ENCODE data around the gene PDILT.

PDILT gene

DNA sequence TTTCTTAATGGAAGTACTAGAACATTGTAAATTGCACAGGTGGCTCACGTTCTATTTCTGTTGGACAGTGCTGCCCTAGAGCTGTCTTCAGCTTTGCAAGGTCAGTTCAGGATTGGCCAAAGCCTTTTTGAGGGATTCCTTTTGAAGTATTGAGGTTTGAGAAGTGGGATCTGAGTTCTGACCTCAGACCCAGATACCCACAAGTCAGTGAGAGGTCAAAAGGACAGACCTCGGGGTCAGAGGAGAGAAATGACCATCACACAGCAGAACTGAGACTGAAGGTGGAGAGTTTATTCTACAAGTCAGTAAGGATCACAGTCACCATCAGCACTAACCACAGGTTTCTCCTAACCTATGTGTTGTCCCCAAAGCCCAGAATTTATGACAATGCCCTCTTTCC lies 6.5 kb upstream of the PDILT start:
- Histone ChIP-seq H3K4me2 (ENCODE audit: low read length) (no peak overlapping the region), H2BK5ac (ENCODE audit: low read length) (no peak overlapping the region), H2BK15ac (replicated peaks; ENCODE audit: low read depth) (no peak overlapping the region), H3K56ac (ENCODE audit: low read length) (no peak overlapping the region), H2BK120ac (ENCODE audit: low read depth, low read length) (no peak overlapping the region), H4K5ac (ENCODE audit: low read length) (no peak overlapping the region), H3K4ac (ENCODE audit: low read depth, low read length) (no peak overlapping the region), H2AK5ac (ENCODE audit: low read length) (no peak overlapping the region), H4K8ac (ENCODE audit: low read depth, low read length) (no peak overlapping the region), H3K27me3 (ENCODE audit: insufficient read depth, low read length, poor library complexity) (no peaks in the 10 kb centered on the region), H3K18ac (ENCODE audit: low read length) (no peak overlapping the region), H3K9ac (ENCODE audit: low read length) (no peak overlapping the region), H3K36me3 (ENCODE audit: control insufficient read depth, insufficient read depth, low read length) (no peaks in the 10 kb centered on the region), H3K27ac (ENCODE audit: low read depth, low read length) (no peak overlapping the region), H3K23ac (ENCODE audit: low read length) (no peak overlapping the region), H3K79me2 (ENCODE audit: control insufficient read depth, insufficient read depth, low read length) (no peaks in the 10 kb centered on the region), H3K4me1 (ENCODE audit: control insufficient read depth, low read depth, low read length) (peaks cover 3% of the 10 kb centered on the region), H3K79me1 (ENCODE audit: low read length) (no peaks in the 10 kb centered on the region), H3K4me3 (ENCODE audit: low read length) (no peak overlapping the region)
- DNase-seq, result no peak
- no CpG with 5 or more reads among the region's 2 CpGs for WGBS (ENCODE audit: extremely low coverage, insufficient coverage, low lambda C conversion rate)

DNA sequence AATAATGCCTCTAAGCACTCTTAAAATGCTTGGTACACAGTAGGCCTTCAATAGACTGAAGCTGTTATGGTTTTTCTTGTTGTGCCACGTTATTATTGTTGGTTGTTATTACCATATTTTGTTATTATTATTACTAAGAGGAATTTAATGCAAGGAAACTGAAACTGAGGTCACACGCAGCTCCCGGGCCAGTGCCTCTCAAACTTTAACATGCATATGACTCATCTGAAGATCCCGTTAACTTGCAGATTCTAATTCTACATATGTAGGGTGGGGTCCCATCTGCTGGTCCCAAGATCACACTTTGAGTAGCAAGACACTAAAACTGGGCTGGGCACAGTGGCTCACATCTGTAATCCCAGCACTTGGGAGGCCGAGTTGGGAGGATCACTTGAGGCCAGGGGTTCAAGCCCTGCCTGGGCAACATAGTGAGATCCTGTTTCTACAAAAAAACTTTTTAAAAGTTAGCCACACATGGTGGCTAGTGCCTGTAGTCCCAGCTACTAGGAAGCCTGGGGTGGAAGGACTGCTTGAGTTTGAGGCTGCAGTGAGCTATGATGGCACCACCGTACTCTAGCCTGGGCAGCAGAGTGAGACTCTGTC lies 5.7 kb upstream of the PDILT start:
- H3K4ac ChIP-seq (ENCODE audit: low read depth, low read length), result no peak overlapping the region
- H3K18ac ChIP-seq (ENCODE audit: low read length), result no peak overlapping the region
- H2AK5ac ChIP-seq (ENCODE audit: low read length), result no peak overlapping the region
- H3K27ac ChIP-seq (ENCODE audit: low read depth, low read length), result no peak overlapping the region
- no peaks in the 10 kb centered on the region for H3K79me2 ChIP-seq (ENCODE audit: control insufficient read depth, insufficient read depth, low read length)
- no peak overlapping the region for H2BK120ac ChIP-seq (ENCODE audit: low read depth, low read length)
- H3K4me2 ChIP-seq (ENCODE audit: low read length), result no peak overlapping the region
- no peak overlapping the region for H3K4me3 ChIP-seq (ENCODE audit: low read length)
- no peak overlapping the region for H4K5ac ChIP-seq (ENCODE audit: low read length)
- no peak overlapping the region for H3K9ac ChIP-seq (ENCODE audit: low read length)
- H3K27me3 ChIP-seq (ENCODE audit: insufficient read depth, low read length, poor library complexity), result no peaks in the 10 kb centered on the region
- H3K79me1 ChIP-seq (ENCODE audit: low read length), result no peaks in the 10 kb centered on the region
- no CpG with 5 or more reads among the region's 6 CpGs for WGBS (ENCODE audit: extremely low coverage, insufficient coverage, low lambda C conversion rate)
- H4K8ac ChIP-seq (ENCODE audit: low read depth, low read length), result no peak overlapping the region
- no peak overlapping the region for H2BK5ac ChIP-seq (ENCODE audit: low read length)
- no peak overlapping the region for H3K56ac ChIP-seq (ENCODE audit: low read length)
- no peak for DNase-seq
- H3K36me3 ChIP-seq (ENCODE audit: control insufficient read depth, insufficient read depth, low read length), result no peaks in the 10 kb centered on the region
- H2BK15ac ChIP-seq (replicated peaks; ENCODE audit: low read depth), result no peak overlapping the region
- H3K23ac ChIP-seq (ENCODE audit: low read length), result no peak overlapping the region
- peaks cover 3% of the 10 kb centered on the region for H3K4me1 ChIP-seq (ENCODE audit: control insufficient read depth, low read depth, low read length)

DNA sequence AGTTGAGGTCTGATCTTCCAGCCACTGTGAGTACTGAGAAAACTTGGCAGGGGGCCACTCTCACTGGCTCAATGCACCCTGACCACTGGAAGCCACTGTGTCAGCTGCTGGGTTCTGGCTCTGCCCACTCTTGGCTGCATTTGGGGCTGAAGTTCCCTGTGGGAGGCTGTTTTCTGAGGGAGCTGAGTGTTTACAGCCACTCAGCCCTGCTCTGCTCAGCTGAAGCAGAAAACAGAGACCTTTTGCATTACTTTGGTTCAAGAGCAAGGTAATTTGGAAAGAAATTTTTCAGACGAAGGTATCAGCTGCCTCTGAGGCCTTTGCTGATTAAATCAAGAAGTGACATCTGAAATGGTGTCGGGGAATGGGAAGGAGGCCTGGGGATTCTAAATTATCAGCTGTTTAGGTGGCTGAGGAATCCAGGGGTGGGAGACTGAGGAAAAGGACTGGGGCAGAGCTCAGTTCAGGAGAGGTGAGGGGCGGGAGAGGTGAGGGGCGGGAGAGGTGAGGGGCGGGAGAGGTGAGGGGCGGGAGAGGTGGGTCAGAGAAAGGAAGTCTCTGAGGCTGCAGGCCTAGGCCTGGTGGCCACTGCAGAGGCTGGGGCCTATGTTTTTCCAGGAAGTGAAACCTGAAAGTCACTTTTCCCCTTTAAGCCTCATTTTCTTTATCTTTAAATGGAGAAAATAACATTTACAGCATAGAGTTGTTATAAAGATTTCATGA lies 5.0 kb upstream of the PDILT start, which contains the start of gene ACSM5:
Gene ACSM5 (plus strand): TSS at position 137 of the 723 bp plus-strand sequence. CDS start 1,951 bp downstream, outside the sequence.
- no peak within 1 kb of the TSS for H2BK5ac ChIP-seq (ENCODE audit: low read length)
- H4K5ac ChIP-seq (ENCODE audit: low read length), result no peak within 1 kb of the TSS
- H3K79me1 ChIP-seq (ENCODE audit: low read length), result no peaks in the 10 kb centered on the region
- H3K36me3 ChIP-seq (ENCODE audit: control insufficient read depth, insufficient read depth, low read length), result no peaks in the 10 kb centered on the region
- no peak within 1 kb of the TSS for H3K4me2 ChIP-seq (ENCODE audit: low read length)
- H2BK15ac ChIP-seq (replicated peaks; ENCODE audit: low read depth), result no peak within 1 kb of the TSS
- H3K4ac ChIP-seq (ENCODE audit: low read depth, low read length), result no peak within 1 kb of the TSS
- no peaks in the 10 kb centered on the region for H3K79me2 ChIP-seq (ENCODE audit: control insufficient read depth, insufficient read depth, low read length)
- no peaks in the 10 kb centered on the region for H3K27me3 ChIP-seq (ENCODE audit: insufficient read depth, low read length, poor library complexity)
- no peak within 1 kb of the TSS for H2BK120ac ChIP-seq (ENCODE audit: low read depth, low read length)
- no peak within 1 kb of the TSS for H3K27ac ChIP-seq (ENCODE audit: low read depth, low read length)
- DNase-seq, result peak; percentile 49
- H3K4me3 ChIP-seq (ENCODE audit: low read length), result no peak within 1 kb of the TSS
- peaks cover 3% of the 10 kb centered on the region for H3K4me1 ChIP-seq (ENCODE audit: control insufficient read depth, low read depth, low read length)
- peak within 1 kb of the TSS; percentile 1 for H4K8ac ChIP-seq (ENCODE audit: low read depth, low read length)
- H2AK5ac ChIP-seq (ENCODE audit: low read length), result no peak within 1 kb of the TSS
- H3K23ac ChIP-seq (ENCODE audit: low read length), result no peak within 1 kb of the TSS
- H3K9ac ChIP-seq (ENCODE audit: low read length), result no peak within 1 kb of the TSS
- peak within 1 kb of the TSS; percentile 49 for H3K56ac ChIP-seq (ENCODE audit: low read length)
- peak within 1 kb of the TSS; percentile 64 for H3K18ac ChIP-seq (ENCODE audit: low read length)
- no CpG with 5 or more reads among the region's 6 CpGs for WGBS (ENCODE audit: extremely low coverage, insufficient coverage, low lambda C conversion rate)

DNA sequence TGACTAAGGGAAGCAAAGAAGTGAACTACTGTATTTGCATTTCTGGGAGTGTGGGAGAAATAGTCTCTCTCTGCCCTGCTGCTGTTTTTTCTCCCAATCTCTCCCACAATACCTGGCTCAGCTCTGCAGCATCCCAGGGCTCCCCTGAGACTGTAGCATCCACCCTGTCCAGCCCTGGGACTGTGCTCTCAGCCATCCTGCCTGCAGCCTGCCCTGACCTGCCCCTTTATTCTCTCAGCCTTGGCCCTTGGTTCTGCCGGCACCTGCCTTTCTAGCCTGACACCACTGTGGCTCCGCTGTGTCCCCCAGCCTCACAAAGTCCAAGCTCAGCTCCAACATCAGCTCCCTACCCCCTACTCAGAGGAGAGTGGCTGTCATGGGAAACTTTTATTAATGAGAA lies 1.9 kb downstream of the PDILT start:
- H4K8ac ChIP-seq (ENCODE audit: low read depth, low read length), result no peak overlapping the region
- H2BK5ac ChIP-seq (ENCODE audit: low read length), result no peak overlapping the region
- no peak overlapping the region for H3K18ac ChIP-seq (ENCODE audit: low read length)
- H3K27ac ChIP-seq (ENCODE audit: low read depth, low read length), result no peak overlapping the region
- WGBS (ENCODE audit: extremely low coverage, insufficient coverage, low lambda C conversion rate), result no CpG with 5 or more reads among the region's 2 CpGs
- H3K79me2 ChIP-seq (ENCODE audit: control insufficient read depth, insufficient read depth, low read length), result no peaks in the 10 kb centered on the region
- no peak overlapping the region for H3K23ac ChIP-seq (ENCODE audit: low read length)
- no peaks in the 10 kb centered on the region for H3K79me1 ChIP-seq (ENCODE audit: low read length)
- no peak overlapping the region for H2BK15ac ChIP-seq (replicated peaks; ENCODE audit: low read depth)
- H3K4me1 ChIP-seq (ENCODE audit: control insufficient read depth, low read depth, low read length), result no peaks in the 10 kb centered on the region
- H3K36me3 ChIP-seq (ENCODE audit: control insufficient read depth, insufficient read depth, low read length), result no peaks in the 10 kb centered on the region
- no peak overlapping the region for H3K56ac ChIP-seq (ENCODE audit: low read length)
- H3K9ac ChIP-seq (ENCODE audit: low read length), result no peak overlapping the region
- H3K4me3 ChIP-seq (ENCODE audit: low read length), result no peak overlapping the region
- H4K5ac ChIP-seq (ENCODE audit: low read length), result no peak overlapping the region
- no peak overlapping the region for H2BK120ac ChIP-seq (ENCODE audit: low read depth, low read length)
- no peak overlapping the region for H3K4ac ChIP-seq (ENCODE audit: low read depth, low read length)
- no peaks in the 10 kb centered on the region for H3K27me3 ChIP-seq (ENCODE audit: insufficient read depth, low read length, poor library complexity)
- DNase-seq, result no peak
- no peak overlapping the region for H3K4me2 ChIP-seq (ENCODE audit: low read length)
- no peak overlapping the region for H2AK5ac ChIP-seq (ENCODE audit: low read length)

DNA sequence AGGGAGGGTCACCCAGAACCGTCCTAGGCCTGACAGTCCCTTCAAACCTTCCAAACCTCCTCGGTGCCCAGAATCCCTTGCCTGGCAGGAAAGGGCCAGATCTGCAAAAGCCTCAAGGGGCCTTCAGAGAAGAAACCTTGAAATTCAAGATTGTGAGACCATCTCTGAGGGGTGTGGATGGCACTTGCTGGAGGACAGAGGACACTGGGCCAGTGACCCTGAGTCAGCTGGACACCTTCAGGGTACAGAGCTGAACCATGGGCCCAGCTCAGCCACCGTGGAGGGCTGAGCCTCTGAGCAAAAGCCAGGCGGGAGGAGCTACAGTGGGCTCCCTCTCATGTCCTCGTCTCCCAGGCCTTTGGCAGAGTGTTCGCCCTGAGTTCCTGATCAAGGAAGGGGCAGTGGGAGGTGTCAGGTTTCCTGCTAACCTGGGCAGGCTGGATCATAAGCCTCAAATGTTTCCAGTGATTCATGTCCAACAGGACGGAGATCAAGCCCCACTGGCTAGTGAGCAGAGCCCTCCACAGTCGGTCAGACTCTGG lies 3.0 kb downstream of the PDILT start:
- Histone ChIP-seq H4K8ac (ENCODE audit: low read depth, low read length) (no peak overlapping the region), H3K18ac (ENCODE audit: low read length) (no peak overlapping the region), H3K4ac (ENCODE audit: low read depth, low read length) (no peak overlapping the region), H3K4me1 (ENCODE audit: control insufficient read depth, low read depth, low read length) (no peaks in the 10 kb centered on the region), H2BK120ac (ENCODE audit: low read depth, low read length) (no peak overlapping the region), H3K79me1 (ENCODE audit: low read length) (no peaks in the 10 kb centered on the region), H2BK15ac (replicated peaks; ENCODE audit: low read depth) (no peak overlapping the region), H3K27ac (ENCODE audit: low read depth, low read length) (no peak overlapping the region), H2BK5ac (ENCODE audit: low read length) (no peak overlapping the region), H3K27me3 (ENCODE audit: insufficient read depth, low read length, poor library complexity) (no peaks in the 10 kb centered on the region), H3K4me2 (ENCODE audit: low read length) (no peak overlapping the region), H2AK5ac (ENCODE audit: low read length) (no peak overlapping the region), H4K5ac (ENCODE audit: low read length) (no peak overlapping the region), H3K79me2 (ENCODE audit: control insufficient read depth, insufficient read depth, low read length) (no peaks in the 10 kb centered on the region), H3K36me3 (ENCODE audit: control insufficient read depth, insufficient read depth, low read length) (no peaks in the 10 kb centered on the region), H3K23ac (ENCODE audit: low read length) (no peak overlapping the region), H3K9ac (ENCODE audit: low read length) (no peak overlapping the region), H3K4me3 (ENCODE audit: low read length) (no peak overlapping the region), H3K56ac (ENCODE audit: low read length) (no peak overlapping the region)
- WGBS (ENCODE audit: extremely low coverage, insufficient coverage, low lambda C conversion rate), result no CpG with 5 or more reads among the region's 8 CpGs
- no peak for DNase-seq

Data from mesendoderm (in vitro differentiated cells).